H1 (cell line): Measurements from ENCODE around the gene RBM10. TPM values are rescaled to one million over a fixed set of nuclear protein-coding genes. Genes with fewer than 3 reads are reported as not detected.
"Not testable (repeated sequence)": the region's sequence is repeated elsewhere in the genome, so short reads cannot be mapped to it uniquely, and the experiment has no call there.

Source experiments
- CTCF ChIA-PET: fragments of 300-600 bp; sonication (Branson Sonifier 250); formaldehyde crosslinking; loops from one replicate; lab custom pipeline; 2021; ENCODE audit not compliant: partially characterized antibody; lab: Charles Lee
- POLR2A ChIA-PET: fragments of 300-600 bp; sonication (Branson Sonifier 250); formaldehyde crosslinking; loops from one replicate; lab custom pipeline; 2021; ENCODE audit warnings: inconsistent platforms; ENCODE audit not compliant: partially characterized antibody; lab: Charles Lee
- DNase-seq, 2 experiments: peaks; one replicate each; pipeline versions ENCODE4 v3.0.0 to v3.0.0-alpha.2; 2010 to 2022; ENCODE audit warnings: low spot score in 2 of 2, low read depth in 1 of 2, mixed read lengths in 1 of 2
- FAIRE-seq: peaks from 2 replicates; lab custom pipeline; 2011; peaks lifted over from hg19 to GRCh38; lab: Jason Lieb, UNC
- H2AFZ ChIP-seq: 2 replicates; pipeline ENCODE4 v1.8.1; 2012; ENCODE audit warnings: low read length, inconsistent platforms
- H2AK5ac ChIP-seq: 2 replicates; pipeline ENCODE4 v1.6.1; 2013; ENCODE audit warnings: low read depth, low read length
- H2BK120ac ChIP-seq: replicated peaks from 2 replicates; pipeline ENCODE3; 2013; ENCODE audit warnings: low read depth, low read length, inconsistent platforms
- H2BK12ac ChIP-seq: 2 replicates; pipeline ENCODE4 v1.6.1; 2013; ENCODE audit warnings: low read depth, low read length
- H2BK15ac ChIP-seq: 2 replicates; pipeline ENCODE4 v1.6.1; 2013; ENCODE audit warnings: low read length
- H2BK20ac ChIP-seq: 2 replicates; pipeline ENCODE4 v1.6.1; 2013; ENCODE audit warnings: low read length
- H2BK5ac ChIP-seq: 2 replicates; pipeline ENCODE4 v1.6.1; 2013; ENCODE audit warnings: low read depth, low read length
- H3K14ac ChIP-seq: 2 replicates; pipeline ENCODE4 v1.6.1; 2013; ENCODE audit warnings: inconsistent platforms; ENCODE audit not compliant: insufficient read length
- H3K18ac ChIP-seq: 2 replicates; pipeline ENCODE4 v1.6.1; 2013; ENCODE audit warnings: low read length; ENCODE audit errors: extremely low read depth
- H3K23ac ChIP-seq: 2 replicates; pipeline ENCODE4 v1.6.1; 2013; ENCODE audit warnings: inconsistent platforms; ENCODE audit not compliant: insufficient read length
- H3K23me2 ChIP-seq: 2 replicates; pipeline ENCODE4 v1.6.1; 2013; ENCODE audit warnings: low read depth, low read length
- H3K27ac ChIP-seq: 2 replicates; pipeline ENCODE4 v1.6.1; 2011; ENCODE audit warnings: low read depth, low read length, inconsistent platforms
- H3K27me3 ChIP-seq, 4 experiments: replicated peaks in 1 of 4; 1 replicate in 1 of 4; 2 replicates in 3 of 4; pipeline versions ENCODE4 v1.6.1 to v1.8.1; 2011 to 2013; ENCODE audit warnings: low read length in 3 of 4, mild to moderate bottlenecking in 3 of 4, inconsistent platforms in 2 of 4, mixed read lengths in 2 of 4, moderate library complexity in 1 of 4; ENCODE audit not compliant: control insufficient read depth in 3 of 4, insufficient read depth in 3 of 4; ENCODE audit errors: extremely low read depth in 1 of 4
- H3K36me3 ChIP-seq, 4 experiments: 2 replicates each; pipeline versions ENCODE4 v1.6.1 to v1.8.1; 2011 to 2013; ENCODE audit warnings: mild to moderate bottlenecking in 4 of 4, low read length in 3 of 4, moderate library complexity in 2 of 4, control low read depth in 1 of 4, inconsistent platforms in 1 of 4; ENCODE audit not compliant: insufficient read depth in 4 of 4, control insufficient read depth in 2 of 4
- H3K4ac ChIP-seq: replicated peaks from 2 replicates; pipeline ENCODE3; 2013; ENCODE audit warnings: low read length, low read depth, mixed read lengths, inconsistent platforms; ENCODE audit not compliant: insufficient read length
- H3K4me1 ChIP-seq, 4 experiments: replicated peaks in 1 of 4; 1 replicate in 1 of 4; 2 replicates in 3 of 4; pipeline versions ENCODE4 v1.6.1 to v1.8.1; 2011 to 2013; ENCODE audit warnings: low read length in 3 of 4, inconsistent platforms in 2 of 4, mixed read lengths in 1 of 4; ENCODE audit not compliant: insufficient read depth in 4 of 4, control insufficient read depth in 3 of 4
- H3K4me2 ChIP-seq, 2 experiments: 2 replicates each; pipeline versions ENCODE4 v1.6.1 to v1.8.1; 2011 to 2013; ENCODE audit warnings: low read depth in 2 of 2, low read length in 2 of 2, control low read depth in 1 of 2, inconsistent platforms in 1 of 2, mild to moderate bottlenecking in 1 of 2; ENCODE audit not compliant: insufficient read depth in 1 of 2
- H3K4me3 ChIP-seq, 4 experiments: fragments of 200-600, 300-600 bp in 1 of 4; sonication (generic), shearing (Covaris generic), sonication (Bioruptor Twin) in 1 of 4; 2 replicates each; pipeline versions ENCODE4 v1.5.1 to v1.8.1; 2011 to 2016; ENCODE audit warnings: low read length in 4 of 4, low read depth in 3 of 4, control low read depth in 2 of 4, inconsistent platforms in 2 of 4, mild to moderate bottlenecking in 2 of 4, mixed read lengths in 1 of 4, moderate library complexity in 1 of 4; ENCODE audit not compliant: insufficient read depth in 2 of 4; ENCODE audit errors: extremely low read depth in 1 of 4
- H3K56ac ChIP-seq: replicated peaks from 2 replicates; pipeline ENCODE3; 2013; ENCODE audit warnings: low read depth, mild to moderate bottlenecking, mixed read lengths, low read length, inconsistent platforms; ENCODE audit not compliant: insufficient read length
- H3K79me1 ChIP-seq: 2 replicates; pipeline ENCODE4 v1.6.1; 2013; ENCODE audit warnings: low read depth, low read length, control low read depth
- H3K79me2 ChIP-seq, 2 experiments: 2 replicates each; pipeline versions ENCODE4 v1.6.1 to v1.8.1; 2012 to 2013; ENCODE audit warnings: low read length in 2 of 2, mild to moderate bottlenecking in 2 of 2, inconsistent platforms in 1 of 2; ENCODE audit not compliant: insufficient read depth in 2 of 2, control insufficient read depth in 1 of 2
- H3K9ac ChIP-seq, 4 experiments: replicated peaks in 1 of 4; 1 replicate in 1 of 4; 2 replicates in 3 of 4; pipeline versions ENCODE4 v1.6.1 to v1.8.1; 2011 to 2013; ENCODE audit warnings: low read depth in 3 of 4, low read length in 3 of 4, control low read depth in 2 of 4, mild to moderate bottlenecking in 2 of 4, moderate library complexity in 2 of 4, inconsistent platforms in 1 of 4; ENCODE audit errors: extremely low read depth in 1 of 4
- H3K9me3 ChIP-seq, 2 experiments: 2 replicates each; pipeline versions ENCODE4 v1.6.1 to v1.8.1; 2012 to 2013; ENCODE audit warnings: mild to moderate bottlenecking in 2 of 2, moderate library complexity in 2 of 2, control low read depth in 1 of 2, inconsistent platforms in 1 of 2, low read depth in 1 of 2, low read length in 1 of 2, mixed read lengths in 1 of 2; ENCODE audit not compliant: insufficient read depth in 2 of 2
- H4K20me1 ChIP-seq, 2 experiments: replicated peaks in 1 of 2; 2 replicates each; pipeline versions ENCODE3 to v1.8.1; 2011 to 2013; ENCODE audit warnings: inconsistent platforms in 2 of 2, low read length in 2 of 2, mild to moderate bottlenecking in 1 of 2; ENCODE audit not compliant: insufficient read depth in 2 of 2, control insufficient read depth in 1 of 2
- H4K5ac ChIP-seq: 2 replicates; pipeline ENCODE4 v1.6.1; 2013; ENCODE audit warnings: low read length, low read depth, mixed read lengths, inconsistent platforms; ENCODE audit not compliant: insufficient read length
- H4K8ac ChIP-seq: 2 replicates; pipeline ENCODE4 v1.8.0; 2013; ENCODE audit warnings: mild to moderate bottlenecking, moderate library complexity, low read length, inconsistent platforms; ENCODE audit not compliant: insufficient read depth; ENCODE audit errors: extremely low read depth
- H4K91ac ChIP-seq: replicated peaks from 2 replicates; pipeline ENCODE3; 2013; ENCODE audit warnings: low read length, mixed read lengths, inconsistent platforms; ENCODE audit not compliant: insufficient read length
- WGBS, 2 experiments: shearing (Covaris generic) in 1 of 2; methylation state at CpG; one replicate each; pipeline versions ENCODE4 v1.1.6 to v1.1.7; 2013 to 2015; ENCODE audit warnings: low lambda C conversion rate in 2 of 2, mixed read lengths in 2 of 2, inconsistent platforms in 1 of 2, low coverage in 1 of 2, missing lambda C conversion rate in 1 of 2; ENCODE audit not compliant: insufficient replicate concordance in 2 of 2, insufficient coverage in 1 of 2, insufficient read length in 1 of 2; ENCODE audit errors: extremely low coverage in 1 of 2, missing lambda C conversion rate in 1 of 2; 5-methylcytosine and 5-hydroxymethylcytosine counted together
- polyA plus RNA-seq, 7 experiments: library from polyadenylated mRNA; depleted of rRNA in 3 of 7; stranded (reverse) in 5 of 7; unstranded in 2 of 7; fragments of >200 nt in 5 of 7; fragments of 200-250 nt in 2 of 7; gene quantifications; 1 replicate in 5 of 7; 2 replicates in 1 of 7; 4 replicates in 1 of 7; pipeline versions ENCODE4 v1.2.1 to v1.2.3, GENCODE V29; 2011 to 2013; ENCODE audit warnings: missing spikeins in 2 of 7, mixed read lengths in 2 of 7
- total RNA-seq: library from RNA; stranded (reverse); fragmentation: NEBNext Ultra II Directional; extraction: Animal tissue kit (Norgen Biotek cat#: 25700); gene quantifications from 2 replicates; pipeline ENCODE4 v1.2.1, GENCODE V29; 2021

Gene RBM10
- total and polyA plus RNA-seq, 2 of the 8 experiments (the other 6 are each of a cell fraction or from before 2014, with no cell fraction given): 35.7 to 64.0 TPM

GRCh38 chrX:47110936-47111615, 33.9 kb upstream of the RBM10 start:
- CTCF ChIA-PET, H3K27ac ChIP-seq, H2BK12ac ChIP-seq, H3K36me3 ChIP-seq, H3K4me1 ChIP-seq, H3K18ac ChIP-seq, H3K23me2 ChIP-seq, H4K91ac ChIP-seq, DNase-seq, H3K79me1 ChIP-seq, H3K4me3 ChIP-seq, H3K9ac ChIP-seq, H3K27me3 ChIP-seq, H3K14ac ChIP-seq, POLR2A ChIA-PET, H3K23ac ChIP-seq, H2BK15ac ChIP-seq, H2BK5ac ChIP-seq, H4K5ac ChIP-seq, H4K8ac ChIP-seq, H4K20me1 ChIP-seq, H2AFZ ChIP-seq, H3K56ac ChIP-seq, H2BK20ac ChIP-seq, H3K79me2 ChIP-seq, H2AK5ac ChIP-seq, H3K4ac ChIP-seq, H2BK120ac ChIP-seq, H3K4me2 ChIP-seq, H3K9me3 ChIP-seq, FAIRE-seq: not testable (repeated sequence)
- WGBS, 2 experiments: 96% methylated on average over 14 of the region's 40 CpGs; no CpG with 5 or more reads in 1 of the 2 experiments
